ENCODE measurements around the gene ACADSB.

Gene ACADSB

GRCh38 chr10:123007558-123008354 is 1.1 kb upstream of the ACADSB start:
- DNase-seq: no peak

GRCh38 chr10:123009105-123009820 is 457 bp downstream of the ACADSB start:
- DNase-seq: no peak

GRCh38 chr10:123011987-123012386 is 3.2 kb downstream of the ACADSB start:
- no peak for DNase-seq

DNA sequence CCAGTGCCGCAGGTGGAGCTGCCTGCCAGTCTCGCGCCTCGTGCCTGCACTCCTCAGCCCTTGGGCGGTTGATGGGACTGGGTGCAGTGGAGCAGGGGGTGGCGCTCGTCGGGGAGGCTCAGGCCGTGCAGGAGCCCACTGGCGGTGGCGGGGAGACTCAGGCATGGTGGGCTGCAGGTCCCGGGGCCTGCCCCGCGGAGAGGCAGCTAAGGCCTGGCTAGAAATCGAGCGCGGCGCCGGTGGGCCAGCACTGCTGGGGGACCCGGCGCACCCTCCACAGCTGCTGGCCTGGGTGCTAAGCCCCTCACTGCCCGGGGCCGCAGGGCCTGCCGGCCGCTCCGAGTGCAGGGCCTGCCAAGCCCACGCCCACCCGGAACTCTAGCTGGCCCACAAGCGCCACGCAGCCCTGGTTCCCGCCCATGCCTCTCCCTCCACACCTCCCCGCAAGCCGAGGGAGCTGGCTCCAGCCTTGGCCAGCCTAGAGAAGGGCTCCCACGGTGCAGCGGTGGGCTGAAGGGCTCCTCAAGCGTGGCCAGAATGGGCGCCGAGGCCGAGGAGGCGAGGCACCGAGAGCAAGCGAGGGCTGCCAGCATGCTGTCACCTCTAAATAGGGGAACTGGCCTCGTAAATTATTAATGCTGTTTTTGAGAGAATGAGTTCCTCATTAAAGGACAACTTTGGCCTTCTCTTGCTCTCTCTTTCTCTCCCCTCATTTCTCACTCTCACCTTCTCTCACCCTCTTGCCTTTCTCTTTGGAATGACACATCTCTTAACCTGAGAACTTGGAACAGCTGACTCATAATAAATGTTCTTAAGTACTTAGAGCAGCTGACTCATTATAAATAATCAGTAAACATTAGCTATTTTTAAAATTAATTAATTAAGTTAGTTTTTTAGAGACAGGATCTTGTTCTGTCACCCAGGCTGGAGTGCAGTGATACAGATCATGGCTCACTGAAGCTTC is 4.9 kb downstream of the ACADSB start:
- DNase-seq: no peak

GRCh38 chr10:123014772-123015171 is 6.0 kb downstream of the ACADSB start:
- DNase-seq: no peak

- DNase-seq: no peak
Measured at GRCh38 chr10:123016228-123016627, 7.4 kb downstream of the ACADSB start.

- DNase-seq: no peak
Measured at GRCh38 chr10:123017421-123018165, 8.8 kb downstream of the ACADSB start.

- no peak for DNase-seq
Measured at GRCh38 chr10:123018531-123018930, 9.7 kb downstream of the ACADSB start.

GRCh38 chr10:123019264-123019663 is 10.5 kb downstream of the ACADSB start:
- DNase-seq: no peak

DNA sequence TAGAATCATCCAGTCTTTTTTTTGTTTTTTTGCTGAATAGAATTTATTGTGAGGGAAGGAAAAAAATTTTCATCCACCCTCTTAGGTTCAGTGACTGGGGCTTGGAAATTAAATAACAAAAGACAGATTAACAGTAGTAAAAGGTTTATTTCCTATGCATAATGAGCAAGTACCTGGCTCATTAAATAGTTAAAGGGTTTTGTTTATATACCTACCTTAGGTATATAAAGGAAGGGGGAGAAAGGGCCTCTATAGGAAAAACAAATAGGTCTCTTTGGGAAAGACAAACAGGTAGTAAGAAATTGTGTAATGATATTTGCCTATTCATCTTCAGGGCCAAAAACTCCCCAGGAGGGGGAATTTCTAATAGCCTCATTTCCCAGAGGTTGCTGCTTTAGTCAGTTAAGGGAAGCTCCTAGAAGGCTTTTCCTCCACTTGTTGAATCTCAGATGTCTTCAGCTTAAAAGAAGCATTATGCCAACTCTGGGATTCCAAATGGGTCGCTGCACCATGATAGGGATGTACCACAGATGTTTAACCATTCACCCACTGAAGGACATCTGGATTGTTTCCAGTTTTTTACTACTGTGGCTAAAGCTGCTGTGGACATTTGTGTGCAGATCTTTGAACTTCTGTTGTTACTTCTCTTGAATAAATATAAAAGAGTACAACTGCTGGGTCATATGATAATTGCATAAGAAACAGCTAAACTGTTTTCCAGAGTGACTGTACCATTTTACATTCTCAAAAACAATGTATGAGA is 11.3 kb downstream of the ACADSB start:
- DNase-seq: no peak

DNA sequence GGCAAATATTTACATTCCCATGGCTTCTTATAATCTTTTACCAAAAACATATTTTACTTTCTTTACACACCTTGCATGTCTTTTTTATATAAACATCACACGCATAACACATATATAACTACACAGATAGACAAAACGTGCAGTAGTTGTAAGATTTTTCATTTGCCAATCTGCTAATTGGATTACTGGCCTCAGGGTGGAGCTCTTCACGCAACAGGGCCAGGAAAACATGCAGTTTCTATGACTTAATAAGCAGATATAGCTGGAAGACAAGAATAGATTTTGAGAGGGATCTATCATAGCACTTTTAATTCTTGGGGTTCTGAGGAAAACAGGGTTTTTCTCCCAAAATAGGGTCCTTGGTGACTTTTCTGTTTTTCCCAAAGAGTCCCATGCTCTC is 12.7 kb downstream of the ACADSB start:
- no peak for DNase-seq

DNA sequence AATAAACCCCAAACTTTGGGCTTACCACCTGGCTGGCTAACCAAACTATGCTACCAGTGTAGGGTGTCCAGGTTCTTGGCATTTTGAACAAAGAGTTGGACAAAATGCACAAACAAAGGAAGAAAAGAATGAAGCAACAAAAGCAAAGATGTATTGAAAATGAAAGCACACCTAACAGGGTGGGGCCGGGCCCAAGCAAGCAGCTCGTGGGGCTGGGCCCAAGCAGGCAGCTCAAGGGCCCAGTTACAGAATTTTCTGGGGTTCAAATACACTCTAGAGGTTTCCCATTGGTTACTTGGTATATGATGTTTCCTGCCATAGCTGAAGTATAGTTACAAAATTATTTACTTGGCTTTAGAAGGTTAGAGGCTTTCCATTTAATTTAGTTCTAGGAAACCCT is 15.7 kb downstream of the ACADSB start:
- no peak for DNase-seq

GRCh38 chr10:123026302-123026701 is 17.5 kb downstream of the ACADSB start:
- DNase-seq: no peak

- no peak for DNase-seq
Measured at GRCh38 chr10:123027861-123028260, 19.1 kb downstream of the ACADSB start.

DNA sequence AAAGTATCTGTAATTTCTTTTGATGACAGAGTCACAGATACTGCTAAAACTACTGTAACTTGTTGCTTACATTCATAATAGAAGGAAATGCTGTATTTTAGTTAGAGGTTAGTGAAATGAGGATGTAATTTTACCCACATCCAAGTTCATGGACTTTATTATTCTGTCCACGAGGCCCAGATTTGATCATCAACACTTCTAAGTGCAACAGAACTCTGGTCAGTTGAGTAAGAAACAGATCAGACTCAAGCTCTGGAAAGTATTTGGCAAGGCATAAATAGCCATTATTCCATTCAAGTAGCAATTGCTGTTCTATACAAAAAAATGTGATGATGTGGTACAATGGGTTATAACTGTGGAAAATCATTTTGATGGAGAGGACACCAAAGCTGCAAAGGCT is 22.3 kb downstream of the ACADSB start:
- no peak for DNase-seq

DNA sequence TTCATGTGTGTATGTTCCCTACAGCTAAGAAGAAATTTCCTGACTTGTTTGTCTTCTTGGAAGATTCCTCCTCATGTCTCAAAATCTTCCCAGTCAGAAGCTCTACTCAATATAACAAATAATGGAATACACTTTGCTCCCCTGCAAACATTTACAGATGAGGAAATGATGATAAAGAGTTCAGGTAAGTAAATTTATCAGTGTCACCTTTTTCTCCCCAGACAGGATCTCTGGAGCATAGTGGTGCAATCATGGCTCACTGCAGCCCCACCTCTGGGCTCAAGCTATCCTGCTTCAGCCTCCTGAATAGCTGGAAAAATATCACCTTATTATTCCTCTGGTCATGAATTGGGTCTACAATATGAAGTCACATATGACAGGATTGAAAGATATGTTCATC is 25.5 kb downstream of the ACADSB start:
- no peak for DNase-seq

- DNase-seq: no peak
Measured at GRCh38 chr10:123035467-123036086, 26.8 kb downstream of the ACADSB start.

- DNase-seq: no peak
Measured at GRCh38 chr10:123038782-123039631, 30.2 kb downstream of the ACADSB start.

DNA sequence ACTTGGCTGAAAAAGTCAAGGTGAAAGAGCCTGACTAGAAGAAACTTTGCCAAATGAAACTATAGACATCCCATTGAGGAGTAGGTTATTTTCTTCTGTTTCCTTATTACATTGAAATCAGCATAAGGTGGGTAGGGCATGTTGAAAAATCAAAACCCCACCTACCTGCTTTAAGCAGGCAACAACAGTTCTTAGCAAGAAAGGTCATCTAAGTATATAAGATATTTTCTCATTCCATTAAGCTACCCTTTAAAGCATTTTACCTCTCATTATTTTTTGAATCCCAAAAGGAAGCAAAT is 30.8 kb downstream of the ACADSB start:
- no peak for DNase-seq

DNA sequence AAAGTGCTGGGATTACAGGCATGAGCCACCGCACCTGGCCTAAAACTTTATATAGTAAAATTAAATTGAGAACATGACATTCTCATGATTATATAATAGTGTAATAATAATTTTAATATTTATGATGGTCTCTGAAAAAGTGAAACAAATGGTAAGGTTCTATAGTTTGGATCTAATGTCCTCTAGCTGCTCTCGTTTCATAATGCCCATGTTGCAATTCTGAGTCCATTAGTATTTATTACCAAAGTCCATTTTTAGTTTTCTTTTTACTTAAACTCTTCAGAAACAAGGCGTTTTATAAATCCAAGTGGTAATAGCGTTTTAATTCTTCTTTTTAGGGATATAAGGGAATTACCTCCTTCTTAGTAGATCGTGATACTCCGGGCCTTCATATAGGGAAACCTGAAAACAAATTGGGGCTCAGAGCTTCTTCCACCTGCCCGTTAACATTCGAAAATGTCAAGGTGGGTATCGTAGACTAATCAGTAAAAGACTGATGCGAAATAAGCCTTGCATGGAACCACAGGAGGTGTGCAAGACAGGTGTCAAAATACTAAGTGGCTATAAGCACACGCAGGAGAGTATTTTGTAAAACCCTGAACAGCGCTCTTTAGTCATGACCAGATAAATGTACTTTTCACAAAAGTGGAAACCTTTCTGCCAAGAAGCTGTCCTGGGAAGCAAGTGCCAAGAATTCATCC is 34.1 kb downstream of the ACADSB start:
- no peak for DNase-seq
